Right atrium auricular region (tissue), 2 donors: ENCODE measurements around the gene HTR3E. TPM values are rescaled to one million over a fixed set of nuclear protein-coding genes. Genes with fewer than 3 reads are reported as not detected.

ENCODE experiments used
- DNase-seq: peaks from one replicate; pipeline ENCODE4 v3.0.0-alpha.2; 2019; ENCODE audit warnings: low spot score
- H3K27ac ChIP-seq, 2 donors: fragments of 200-600 bp; sonication (generic); 1 replicate in 1 of 2; 2 replicates in 1 of 2; pipeline ENCODE4 v1.5.1; 2016 to 2019
- H3K27me3 ChIP-seq, 2 donors: fragments of 200-600 bp; sonication (generic); one replicate each; pipeline versions ENCODE4 v1.5.1 to v1.6.0; 2017 to 2019
- H3K36me3 ChIP-seq: fragments of 200-600 bp; sonication (generic); one replicate; pipeline ENCODE4 v1.5.1; 2016
- H3K4me1 ChIP-seq, 2 donors: fragments of 200-600 bp; sonication (generic); one replicate each; pipeline versions ENCODE4 v1.5.1 to v1.6.0; 2017 to 2019
- H3K4me3 ChIP-seq, 2 donors: fragments of 200-600 bp; sonication (generic); 1 replicate in 1 of 2; 2 replicates in 1 of 2; pipeline ENCODE4 v1.5.1; 2017 to 2019; ENCODE audit warnings: mild to moderate bottlenecking in 1 of 2, moderate library complexity in 1 of 2
- H3K9me3 ChIP-seq, 2 donors: fragments of 200-600 bp; sonication (generic); one replicate each; pipeline ENCODE4 v1.5.1; 2019
- total RNA-seq, 2 donors: library from RNA; depleted of rRNA; stranded (reverse); fragments of >200 nt; gene quantifications; one replicate each; pipeline ENCODE4 v1.1.0, GENCODE V29; 2016
- TF ChIP-seq, protein P1 (sequence below), 2 donors: fragments of 200-600 bp; sonication (generic); IDR thresholded peaks; one replicate each; pipeline ENCODE4 v1.5.1; 2019; ENCODE audit warnings: antibody characterized with exemption in 2 of 2

The HTR3E gene
- total RNA-seq, 2 donors from 2014 or later, result not detected

DNA sequence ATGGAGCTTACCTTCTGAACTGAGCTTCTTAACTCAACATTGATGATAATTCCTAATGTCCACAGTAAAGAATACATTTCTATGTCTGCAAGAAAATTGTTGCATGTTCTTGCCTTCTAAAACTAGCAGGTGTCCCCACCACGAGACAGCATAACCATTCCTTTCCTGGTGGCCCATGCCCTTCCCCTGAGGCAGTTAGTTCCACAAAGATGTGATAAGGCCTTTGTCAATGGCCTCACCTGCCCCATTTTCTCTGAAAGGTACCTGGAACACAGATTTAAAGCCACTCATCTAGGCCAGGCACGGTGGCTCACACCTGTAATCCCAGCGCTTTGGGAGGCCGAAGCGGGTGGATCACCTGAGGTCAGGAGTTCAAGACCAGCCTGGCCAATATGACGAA lies 21.0 kb upstream of the HTR3E start:
- H3K27ac ChIP-seq, result no peak overlapping the region
- no peaks in the 10 kb centered on the region for H3K4me1 ChIP-seq
- no peak for DNase-seq
- TF ChIP-seq, protein P1, sequence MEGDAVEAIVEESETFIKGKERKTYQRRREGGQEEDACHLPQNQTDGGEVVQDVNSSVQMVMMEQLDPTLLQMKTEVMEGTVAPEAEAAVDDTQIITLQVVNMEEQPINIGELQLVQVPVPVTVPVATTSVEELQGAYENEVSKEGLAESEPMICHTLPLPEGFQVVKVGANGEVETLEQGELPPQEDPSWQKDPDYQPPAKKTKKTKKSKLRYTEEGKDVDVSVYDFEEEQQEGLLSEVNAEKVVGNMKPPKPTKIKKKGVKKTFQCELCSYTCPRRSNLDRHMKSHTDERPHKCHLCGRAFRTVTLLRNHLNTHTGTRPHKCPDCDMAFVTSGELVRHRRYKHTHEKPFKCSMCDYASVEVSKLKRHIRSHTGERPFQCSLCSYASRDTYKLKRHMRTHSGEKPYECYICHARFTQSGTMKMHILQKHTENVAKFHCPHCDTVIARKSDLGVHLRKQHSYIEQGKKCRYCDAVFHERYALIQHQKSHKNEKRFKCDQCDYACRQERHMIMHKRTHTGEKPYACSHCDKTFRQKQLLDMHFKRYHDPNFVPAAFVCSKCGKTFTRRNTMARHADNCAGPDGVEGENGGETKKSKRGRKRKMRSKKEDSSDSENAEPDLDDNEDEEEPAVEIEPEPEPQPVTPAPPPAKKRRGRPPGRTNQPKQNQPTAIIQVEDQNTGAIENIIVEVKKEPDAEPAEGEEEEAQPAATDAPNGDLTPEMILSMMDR (IDR thresholded peaks at IDR 0.05), result no peak
- no peaks in the 10 kb centered on the region for H3K27me3 ChIP-seq
- H3K9me3 ChIP-seq, result no peaks in the 10 kb centered on the region
- H3K36me3 ChIP-seq, result no peaks in the 10 kb centered on the region
- H3K4me3 ChIP-seq, result no peak overlapping the region

DNA sequence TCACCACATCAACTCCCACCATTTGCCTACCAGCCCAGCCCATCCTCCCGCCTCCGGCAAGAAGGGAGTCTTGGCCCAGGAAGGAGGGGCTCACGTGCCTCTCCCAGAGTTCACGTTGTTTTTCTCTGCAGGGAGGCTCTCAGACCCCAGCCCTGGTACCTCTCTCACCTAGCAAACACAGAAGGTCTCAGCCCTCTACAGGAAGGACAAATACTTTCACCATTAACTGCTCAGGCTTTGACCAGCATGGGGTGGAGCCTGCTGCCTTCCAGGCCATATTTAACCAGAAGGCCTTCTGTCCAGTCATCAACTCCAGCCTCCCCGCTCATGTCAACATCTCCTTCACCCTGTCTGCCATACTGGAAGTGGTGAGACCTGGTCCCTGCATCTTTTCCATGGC lies 19.0 kb upstream of the HTR3E start:
- Histone ChIP-seq H3K27ac (no peak overlapping the region), H3K4me1 (no peaks in the 10 kb centered on the region), H3K27me3 (no peaks in the 10 kb centered on the region), H3K4me3 (no peak overlapping the region), H3K36me3 (no peaks in the 10 kb centered on the region), H3K9me3 (no peaks in the 10 kb centered on the region)
- TF ChIP-seq, protein P1 (IDR thresholded peaks at IDR 0.05), result no peak
- no peak for DNase-seq

DNA sequence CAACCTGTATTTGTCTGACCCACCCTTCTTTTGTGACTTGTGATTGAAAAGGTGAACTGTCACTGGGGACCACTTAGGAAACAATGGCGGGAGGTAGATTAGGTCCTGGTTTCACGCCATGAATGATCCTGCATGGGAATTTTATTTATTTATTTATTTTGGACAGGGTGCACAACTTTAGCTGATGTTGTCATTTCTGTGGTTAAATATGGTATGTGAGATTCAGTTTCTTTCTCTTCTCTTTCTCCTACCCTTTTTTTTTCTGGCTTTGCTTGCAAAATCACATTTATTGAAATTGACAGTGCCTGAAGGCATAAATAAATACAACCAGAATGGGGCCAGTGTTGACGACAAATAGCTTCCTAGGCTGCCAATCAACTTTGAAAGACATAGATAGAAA lies 18.0 kb upstream of the HTR3E start:
- Histone ChIP-seq H3K27ac (no peak overlapping the region), H3K4me3 (no peak overlapping the region), H3K4me1 (no peaks in the 10 kb centered on the region), H3K27me3 (no peaks in the 10 kb centered on the region), H3K9me3 (no peaks in the 10 kb centered on the region), H3K36me3 (no peaks in the 10 kb centered on the region)
- TF ChIP-seq, protein P1 (IDR thresholded peaks at IDR 0.05), result no peak
- DNase-seq, result no peak

DNA sequence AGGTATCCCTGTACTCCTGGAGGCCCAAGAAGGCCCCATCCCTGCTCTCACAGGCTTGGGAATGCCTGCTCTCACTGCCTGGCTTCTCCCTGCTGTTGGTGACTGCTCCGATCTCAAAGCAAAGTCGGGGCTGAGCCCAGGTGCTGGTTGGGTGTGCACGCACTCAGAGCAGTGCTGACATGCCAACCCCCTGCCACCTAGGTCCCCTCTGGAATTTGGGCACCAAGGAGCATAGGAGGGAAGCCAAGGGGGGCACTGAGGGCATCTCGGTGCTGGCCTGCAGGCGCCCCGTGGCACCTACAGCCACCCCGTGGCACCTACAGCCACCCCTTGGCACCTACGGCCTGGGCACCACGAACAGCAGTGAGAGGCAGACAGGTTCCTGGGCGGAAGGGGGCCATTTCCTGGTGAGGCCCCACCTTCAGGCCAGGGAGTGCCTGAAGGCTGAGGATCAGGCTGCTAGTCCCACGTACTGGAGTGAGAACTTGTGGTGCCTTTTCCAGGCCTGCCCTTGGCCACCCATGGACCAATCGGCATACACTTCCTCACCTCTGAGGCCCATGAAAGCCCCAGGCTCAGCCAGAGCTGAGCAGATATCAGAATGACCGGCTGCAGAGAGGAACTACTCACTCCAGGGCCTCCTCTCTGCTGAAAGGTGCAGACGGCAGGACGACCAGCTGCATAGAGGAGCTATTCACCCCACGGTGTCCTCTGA lies 15.6 kb upstream of the HTR3E start:
- Histone ChIP-seq H3K36me3 (no peaks in the 10 kb centered on the region), H3K27me3 (no peaks in the 10 kb centered on the region), H3K4me1 (no peaks in the 10 kb centered on the region), H3K9me3 (no peaks in the 10 kb centered on the region), H3K4me3 (no peak overlapping the region), H3K27ac (no peak overlapping the region)
- TF ChIP-seq, protein P1 (IDR thresholded peaks at IDR 0.05), result no peak
- DNase-seq, result no peak

DNA sequence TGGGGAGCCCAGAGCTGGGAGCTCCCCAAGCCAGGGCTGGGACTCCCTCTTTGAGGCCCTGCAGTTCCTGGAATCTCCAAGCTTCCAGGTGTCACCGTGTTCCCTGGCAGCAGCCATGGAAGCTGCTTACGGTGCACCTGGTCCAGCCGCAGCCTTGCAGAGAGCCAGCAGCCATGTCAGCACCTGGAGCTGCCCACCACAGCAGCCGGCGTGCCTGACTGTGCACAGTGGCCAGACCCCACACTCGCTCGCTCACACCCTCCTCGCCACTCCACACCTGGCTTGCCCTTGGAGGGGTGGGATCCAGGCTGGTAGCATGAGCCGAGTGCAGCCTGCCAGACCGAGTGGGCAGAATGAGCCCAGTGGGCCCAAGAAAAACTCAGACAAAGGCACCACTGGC lies 14.8 kb upstream of the HTR3E start:
- DNase-seq, result no peak
- no peak overlapping the region for H3K4me3 ChIP-seq
- no peaks in the 10 kb centered on the region for H3K36me3 ChIP-seq
- no peaks in the 10 kb centered on the region for H3K27me3 ChIP-seq
- H3K9me3 ChIP-seq, result no peaks in the 10 kb centered on the region
- H3K4me1 ChIP-seq, result no peaks in the 10 kb centered on the region
- H3K27ac ChIP-seq, result no peak overlapping the region
- TF ChIP-seq, protein P1 (IDR thresholded peaks at IDR 0.05), result no peak

DNA sequence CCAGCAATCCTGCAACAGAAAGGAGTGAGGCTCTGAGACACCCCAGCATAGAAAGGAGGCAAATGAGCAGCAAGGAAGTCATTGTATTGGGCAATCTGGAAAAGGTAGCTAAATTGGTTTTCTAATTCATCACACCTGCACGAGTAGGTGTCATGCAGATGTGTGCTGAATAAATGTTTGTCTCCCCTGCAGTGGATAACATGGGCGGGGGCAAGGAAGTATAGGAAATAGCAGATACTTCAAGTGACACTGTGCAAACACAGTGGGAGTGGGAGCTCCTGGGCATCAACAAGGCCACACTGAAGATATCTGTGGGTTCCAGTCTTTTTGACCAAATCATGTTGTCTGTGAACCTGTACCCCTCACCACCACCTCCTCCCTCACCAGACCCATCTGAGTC lies 14.4 kb upstream of the HTR3E start:
- Histone ChIP-seq H3K27me3 (no peaks in the 10 kb centered on the region), H3K4me3 (no peak overlapping the region), H3K36me3 (no peaks in the 10 kb centered on the region), H3K27ac (no peak overlapping the region), H3K4me1 (no peaks in the 10 kb centered on the region), H3K9me3 (no peaks in the 10 kb centered on the region)
- DNase-seq, result no peak
- TF ChIP-seq, protein P1 (IDR thresholded peaks at IDR 0.05), result no peak
